ENCODE measurements around the gene HUS1. TPM values are rescaled to one million over a fixed set of nuclear protein-coding genes. Genes with fewer than 3 reads are reported as not detected.

HUS1 gene
- total and polyA plus RNA-seq, 2 of the 13 experiments (the other 11 are each of a cell fraction or from before 2014, with no cell fraction given), result 14.8 to 16.9 TPM

DNA sequence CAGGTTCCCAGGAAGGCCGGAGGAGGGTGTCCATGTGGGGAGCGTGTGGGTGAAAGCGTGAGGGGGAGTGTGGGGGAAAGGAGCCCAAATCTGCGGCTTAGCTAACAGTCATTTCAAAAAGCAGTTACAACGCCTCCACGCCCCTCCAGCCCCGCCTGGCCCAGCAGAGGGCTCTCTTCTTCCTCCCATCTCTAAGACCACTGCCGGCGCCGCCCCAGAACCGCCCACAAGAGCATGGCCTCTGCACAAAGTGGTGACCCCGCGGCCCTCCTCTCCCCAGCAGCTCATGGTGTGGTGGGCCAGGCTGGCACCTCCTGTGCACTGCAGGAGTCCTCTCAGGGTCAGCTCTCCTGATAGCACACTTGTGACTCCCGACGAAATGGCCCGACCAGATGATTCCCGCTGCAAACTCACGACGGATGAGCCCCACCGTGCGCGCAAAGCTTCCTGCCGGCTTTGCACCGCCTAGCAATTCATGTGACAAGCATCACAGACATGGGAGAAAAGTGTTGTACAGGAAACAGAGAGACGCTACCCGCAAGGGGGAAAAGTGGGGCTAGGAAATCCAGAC, 12.4 kb upstream of the HUS1 start:
- Histone ChIP-seq H3K36me3 (replicated peaks in 1 of 2; ENCODE audit: control insufficient read depth in 1 of 2, insufficient read depth in 2 of 2, low read length in 2 of 2) (no peaks in the 10 kb centered on the region), H3K79me2 (ENCODE audit: insufficient read depth, low read length) (no peaks in the 10 kb centered on the region), H3K4me2 (ENCODE audit: low read depth, low read length) (peak overlapping the region; percentile 73), H3K27me3 (ENCODE audit: control insufficient read depth in 1 of 2, insufficient read depth in 2 of 2, low read length in 2 of 2) (no peaks in the 10 kb centered on the region), H3K4me1 (ENCODE audit: insufficient read depth, low read length) (peaks cover 40% of the 10 kb centered on the region), H3K4me3 (replicated peaks in 1 of 3; ENCODE audit: insufficient read depth in 1 of 3, low read depth in 2 of 3, low read length in 3 of 3) (peak overlapping the region; percentile 41 to 72 (median 42)), H4K20me1 (ENCODE audit: insufficient read depth, low read length) (no peaks in the 10 kb centered on the region), H3K9me3 (ENCODE audit: low read length) (no peaks in the 10 kb centered on the region), H3K27ac (ENCODE audit: extremely low read length, insufficient read depth, low read length) (no peak overlapping the region), H2AFZ (ENCODE audit: low read length) (peak overlapping the region; percentile 70), H3K9ac (ENCODE audit: insufficient read depth, low read depth, low read length) (no peak overlapping the region)
- DNase-seq (ENCODE audit: low spot score) (peak; percentile 63), FAIRE-seq (no peak), ATAC-seq (peak; percentile 99)
- POLR2A ChIA-PET, result interaction anchor here (1.6 to 2.2 kb wide), 2 partner anchors 97 to 148 kb away, joined by 7 to 12 read pairs; partner anchors contain the start of gene UPP1
- no TSS peak for BruUV-seq (replicated peaks)
- intact Hi-C loops (cut with micrococcal nuclease; ENCODE audit: unreplicated experiment), result loop anchor here (1.0 to 2.0 kb wide), 3 partner anchors 97 to 163 kb away; partner anchors contain the start of gene UPP1
- in situ Hi-C loops (cut with HindIII; ENCODE audit: extremely low pct_ligation_motif_present, low pct_unique_long_range_greater_than_20kb), result loop anchor here (5.0 kb wide), 1 partner anchor 120 kb away; no protein-coding TSS in a partner anchor
- CTCF ChIA-PET (ENCODE audit: low intra/inter-chr PET ratio, low total read pairs), result interaction anchor here (1.7 to 1.8 kb wide), 2 partner anchors 118 to 163 kb away, joined by 6 to 24 read pairs; no protein-coding TSS in a partner anchor
- 32% methylated on average over 17 of the region's 26 CpGs for WGBS (ENCODE audit: low lambda C conversion rate)
- TF ChIP-seq BRD4 (CRISPR knock-in tag; IDR thresholded peaks at IDR 0.05), result no peak
- no peak for TF ChIP-seq ZNF644 (CRISPR knock-in tag; IDR thresholded peaks at IDR 0.05; ENCODE audit: low read depth)
- TF ChIP-seq, protein P1, sequence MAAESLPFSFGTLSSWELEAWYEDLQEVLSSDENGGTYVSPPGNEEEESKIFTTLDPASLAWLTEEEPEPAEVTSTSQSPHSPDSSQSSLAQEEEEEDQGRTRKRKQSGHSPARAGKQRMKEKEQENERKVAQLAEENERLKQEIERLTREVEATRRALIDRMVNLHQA (CRISPR knock-in tag; IDR thresholded peaks at IDR 0.05), result no peak
- TF ChIP-seq KDM5B (CRISPR knock-in tag; IDR thresholded peaks at IDR 0.05; ENCODE audit: borderline replicate concordance), result no peak; the same call in 1 of the 2 replicates
- TF ChIP-seq FOSL2 (CRISPR knock-in tag; IDR thresholded peaks at IDR 0.05), result 0 out of 2 replicates have a peak, but pooled peaks have one; percentile 16
- TF ChIP-seq NCOA1 (CRISPR knock-in tag; IDR thresholded peaks at IDR 0.05), result no peak
- TF ChIP-seq ZFP90 (CRISPR knock-in tag; IDR thresholded peaks at IDR 0.05; ENCODE audit: borderline replicate concordance), result no peak
- TF ChIP-seq, protein P2, sequence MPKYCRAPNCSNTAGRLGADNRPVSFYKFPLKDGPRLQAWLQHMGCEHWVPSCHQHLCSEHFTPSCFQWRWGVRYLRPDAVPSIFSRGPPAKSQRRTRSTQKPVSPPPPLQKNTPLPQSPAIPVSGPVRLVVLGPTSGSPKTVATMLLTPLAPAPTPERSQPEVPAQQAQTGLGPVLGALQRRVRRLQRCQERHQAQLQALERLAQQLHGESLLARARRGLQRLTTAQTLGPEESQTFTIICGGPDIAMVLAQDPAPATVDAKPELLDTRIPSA (CRISPR knock-in tag; IDR thresholded peaks at IDR 0.05; ENCODE audit: borderline replicate concordance), result no peak
- no peak for TF ChIP-seq ZNF720 (CRISPR knock-in tag; IDR thresholded peaks at IDR 0.05)
- TF ChIP-seq TOPORS (CRISPR knock-in tag; IDR thresholded peaks at IDR 0.05), result no peak
- no peak for TF ChIP-seq ZC3H13 (CRISPR knock-in tag; IDR thresholded peaks at IDR 0.05)
- TF ChIP-seq FOXC1 (CRISPR knock-in tag; IDR thresholded peaks at IDR 0.05; ENCODE audit: borderline replicate concordance), result 0 out of 2 replicates have a peak, but pooled peaks have one; percentile 31
- TF ChIP-seq, protein P3, sequence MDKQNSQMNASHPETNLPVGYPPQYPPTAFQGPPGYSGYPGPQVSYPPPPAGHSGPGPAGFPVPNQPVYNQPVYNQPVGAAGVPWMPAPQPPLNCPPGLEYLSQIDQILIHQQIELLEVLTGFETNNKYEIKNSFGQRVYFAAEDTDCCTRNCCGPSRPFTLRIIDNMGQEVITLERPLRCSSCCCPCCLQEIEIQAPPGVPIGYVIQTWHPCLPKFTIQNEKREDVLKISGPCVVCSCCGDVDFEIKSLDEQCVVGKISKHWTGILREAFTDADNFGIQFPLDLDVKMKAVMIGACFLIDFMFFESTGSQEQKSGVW (CRISPR knock-in tag; IDR thresholded peaks at IDR 0.05; ENCODE audit: borderline replicate concordance), result no peak
- TF ChIP-seq RBM22 (optimal IDR thresholded peaks at IDR 0.05; ENCODE audit: low read length), result no peak
- no peak for TF ChIP-seq ZKSCAN8 (CRISPR knock-in tag; IDR thresholded peaks at IDR 0.05; ENCODE audit: borderline replicate concordance)
- TF ChIP-seq IKZF4 (CRISPR knock-in tag; IDR thresholded peaks at IDR 0.05; ENCODE audit: borderline replicate concordance, low read depth, not compliant biosample characterization), result peak; percentile 34
- TF ChIP-seq SAFB2 (CRISPR knock-in tag; IDR thresholded peaks at IDR 0.05; ENCODE audit: borderline replicate concordance, low read depth), result no peak
- TF ChIP-seq HCFC1 (IDR thresholded peaks at IDR 0.05; ENCODE audit: low read depth, low read length), result no peak
- no peak for TF ChIP-seq ZNF207 (IDR thresholded peaks at IDR 0.05; ENCODE audit: borderline replicate concordance)
- no peak for TF ChIP-seq ZNF224 (CRISPR knock-in tag; IDR thresholded peaks at IDR 0.05)
- TF ChIP-seq, protein P4, sequence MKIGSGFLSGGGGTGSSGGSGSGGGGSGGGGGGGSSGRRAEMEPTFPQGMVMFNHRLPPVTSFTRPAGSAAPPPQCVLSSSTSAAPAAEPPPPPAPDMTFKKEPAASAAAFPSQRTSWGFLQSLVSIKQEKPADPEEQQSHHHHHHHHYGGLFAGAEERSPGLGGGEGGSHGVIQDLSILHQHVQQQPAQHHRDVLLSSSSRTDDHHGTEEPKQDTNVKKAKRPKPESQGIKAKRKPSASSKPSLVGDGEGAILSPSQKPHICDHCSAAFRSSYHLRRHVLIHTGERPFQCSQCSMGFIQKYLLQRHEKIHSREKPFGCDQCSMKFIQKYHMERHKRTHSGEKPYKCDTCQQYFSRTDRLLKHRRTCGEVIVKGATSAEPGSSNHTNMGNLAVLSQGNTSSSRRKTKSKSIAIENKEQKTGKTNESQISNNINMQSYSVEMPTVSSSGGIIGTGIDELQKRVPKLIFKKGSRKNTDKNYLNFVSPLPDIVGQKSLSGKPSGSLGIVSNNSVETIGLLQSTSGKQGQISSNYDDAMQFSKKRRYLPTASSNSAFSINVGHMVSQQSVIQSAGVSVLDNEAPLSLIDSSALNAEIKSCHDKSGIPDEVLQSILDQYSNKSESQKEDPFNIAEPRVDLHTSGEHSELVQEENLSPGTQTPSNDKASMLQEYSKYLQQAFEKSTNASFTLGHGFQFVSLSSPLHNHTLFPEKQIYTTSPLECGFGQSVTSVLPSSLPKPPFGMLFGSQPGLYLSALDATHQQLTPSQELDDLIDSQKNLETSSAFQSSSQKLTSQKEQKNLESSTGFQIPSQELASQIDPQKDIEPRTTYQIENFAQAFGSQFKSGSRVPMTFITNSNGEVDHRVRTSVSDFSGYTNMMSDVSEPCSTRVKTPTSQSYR (CRISPR knock-in tag; IDR thresholded peaks at IDR 0.05; ENCODE audit: borderline replicate concordance), result no peak
